ENCODE results near the gene TMEM74B.

GRCh38 chr20:1169224-1169623, 15.6 kb downstream of the TMEM74B start:
- TF ChIP-seq CTCF (conservative IDR thresholded peaks at IDR 0.05), result no peak
- TF ChIP-seq ZFX (IDR thresholded peaks at IDR 0.05), result no peak
